NCI-H526 treated with DMSO at 0.1 percent for 48 hours (cell line): ENCODE data around the gene JDP2.

ENCODE experiments used
- DNase-seq: peaks from one replicate; lab custom pipeline; 2025; lab: John Stamatoyannopoulos, UW

JDP2 gene

GRCh38 chr14:75409316-75410205 is 18.3 kb upstream of the JDP2 start:
- no peak for DNase-seq

GRCh38 chr14:75411214-75411540 is 16.6 kb upstream of the JDP2 start:
- DNase-seq, result no peak

- DNase-seq, result no peak
Measured at GRCh38 chr14:75413013-75413412, 14.8 kb upstream of the JDP2 start.

GRCh38 chr14:75417674-75418073 is 10.1 kb upstream of the JDP2 start:
- no peak for DNase-seq

GRCh38 chr14:75418850-75419768 is 8.7 kb upstream of the JDP2 start:
- DNase-seq, result no peak

GRCh38 chr14:75422169-75422568 is 5.7 kb upstream of the JDP2 start:
- no peak for DNase-seq

- no peak for DNase-seq
Measured at GRCh38 chr14:75424496-75424895, 3.3 kb upstream of the JDP2 start.

- DNase-seq, result no peak
Measured at GRCh38 chr14:75425446-75425845, 2.4 kb upstream of the JDP2 start.

- no peak for DNase-seq
Measured at GRCh38 chr14:75426332-75427125, 1.3 kb upstream of the JDP2 start.

GRCh38 chr14:75427126-75427481 is 718 bp upstream of the JDP2 start:
- no peak for DNase-seq

- no peak for DNase-seq
Measured at GRCh38 chr14:75428230-75429104, 645 bp downstream of the JDP2 start.

- no peak for DNase-seq
Measured at GRCh38 chr14:75429562-75429961, 1.7 kb downstream of the JDP2 start.

- no peak for DNase-seq
Measured at GRCh38 chr14:75430116-75430515, 2.3 kb downstream of the JDP2 start.

- DNase-seq, result no peak
Measured at GRCh38 chr14:75430526-75430925, 2.7 kb downstream of the JDP2 start.

GRCh38 chr14:75430976-75431375 is 3.2 kb downstream of the JDP2 start:
- no peak for DNase-seq

GRCh38 chr14:75431827-75432226 is 4.0 kb downstream of the JDP2 start:
- no peak for DNase-seq

- no peak for DNase-seq
Measured at GRCh38 chr14:75432411-75432810, 4.6 kb downstream of the JDP2 start.

GRCh38 chr14:75433631-75434071 is 5.8 kb downstream of the JDP2 start:
- DNase-seq, result no peak

GRCh38 chr14:75434138-75434889 is 6.5 kb downstream of the JDP2 start:
- DNase-seq, result no peak

- no peak for DNase-seq
Measured at GRCh38 chr14:75434890-75435248, 7.0 kb downstream of the JDP2 start.

- no peak for DNase-seq
Measured at GRCh38 chr14:75435473-75435872, 7.7 kb downstream of the JDP2 start.
